SU-DHL-6 (cell line): ENCODE results near the gene ITPR2.

Experiments
- CTCF ChIP-seq: fragments of 200-600 bp; sonication (generic); IDR thresholded peaks from one replicate; pipeline ENCODE4 v1.5.1; 2017; ENCODE audit warnings: antibody characterized with exemption, mild to moderate bottlenecking, low read length, moderate library complexity; ENCODE audit not compliant: insufficient read depth, poor library complexity, severe bottlenecking
- EZH2phosphoT487 ChIP-seq: fragments of 200-600 bp; sonication (generic), shearing (Covaris generic); conservative IDR thresholded peaks from 2 replicates; pipeline ENCODE4 v1.6.1; 2018; ENCODE audit warnings: mild to moderate bottlenecking, antibody characterized with exemption, low read length, moderate library complexity, mixed read lengths

- TF ChIP-seq CTCF (no peak), EZH2phosphoT487 (no peak)
Measured at GRCh38 chr12:26831951-26832821, 808 bp downstream of the ITPR2 start.
